DND-41 (cell line): ENCODE measurements around the gene RFFL.

Experiments
- EZH2 ChIP-seq: IDR thresholded peaks from 3 replicates; pipeline ENCODE4 v1.6.1; 2012; ENCODE audit warnings: borderline replicate concordance, low read depth, mild to moderate bottlenecking, moderate library complexity, low read length, inconsistent platforms; ENCODE audit not compliant: severe bottlenecking
- TF ChIP-seq, protein P1 (sequence below): IDR thresholded peaks from 2 replicates; pipeline ENCODE4 v1.5.1; 2012; ENCODE audit warnings: borderline replicate concordance, low read length, moderate library complexity, mild to moderate bottlenecking; ENCODE audit not compliant: poor library complexity, severe bottlenecking; ENCODE audit errors: extremely low read depth

DNA sequence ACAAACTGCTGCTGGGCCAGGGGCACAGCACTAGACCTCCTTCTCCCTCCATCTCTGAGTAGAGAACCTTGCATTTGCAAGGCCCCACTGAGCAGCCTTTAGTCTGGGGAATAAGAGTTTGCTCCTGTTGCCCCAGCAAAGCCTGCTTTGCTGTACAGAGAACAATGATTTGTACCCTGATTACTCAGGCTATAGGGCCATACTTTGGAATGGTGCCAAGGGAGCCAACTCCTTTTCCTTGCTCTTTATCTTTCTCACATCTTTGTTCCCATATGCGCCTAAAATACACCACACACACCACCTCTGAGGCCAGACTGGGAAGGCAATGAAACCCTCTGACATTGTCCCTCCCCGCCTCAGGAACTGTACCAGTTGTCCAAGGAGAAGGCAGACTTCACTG lies 62.0 kb downstream of the RFFL start:
- TF ChIP-seq, protein P1, sequence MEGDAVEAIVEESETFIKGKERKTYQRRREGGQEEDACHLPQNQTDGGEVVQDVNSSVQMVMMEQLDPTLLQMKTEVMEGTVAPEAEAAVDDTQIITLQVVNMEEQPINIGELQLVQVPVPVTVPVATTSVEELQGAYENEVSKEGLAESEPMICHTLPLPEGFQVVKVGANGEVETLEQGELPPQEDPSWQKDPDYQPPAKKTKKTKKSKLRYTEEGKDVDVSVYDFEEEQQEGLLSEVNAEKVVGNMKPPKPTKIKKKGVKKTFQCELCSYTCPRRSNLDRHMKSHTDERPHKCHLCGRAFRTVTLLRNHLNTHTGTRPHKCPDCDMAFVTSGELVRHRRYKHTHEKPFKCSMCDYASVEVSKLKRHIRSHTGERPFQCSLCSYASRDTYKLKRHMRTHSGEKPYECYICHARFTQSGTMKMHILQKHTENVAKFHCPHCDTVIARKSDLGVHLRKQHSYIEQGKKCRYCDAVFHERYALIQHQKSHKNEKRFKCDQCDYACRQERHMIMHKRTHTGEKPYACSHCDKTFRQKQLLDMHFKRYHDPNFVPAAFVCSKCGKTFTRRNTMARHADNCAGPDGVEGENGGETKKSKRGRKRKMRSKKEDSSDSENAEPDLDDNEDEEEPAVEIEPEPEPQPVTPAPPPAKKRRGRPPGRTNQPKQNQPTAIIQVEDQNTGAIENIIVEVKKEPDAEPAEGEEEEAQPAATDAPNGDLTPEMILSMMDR: no peak
- TF ChIP-seq EZH2: no peak
